Psoas muscle (tissue), 8 donors: Measurements from ENCODE around the gene PRKAG2. TPM values are rescaled to one million over a fixed set of nuclear protein-coding genes. Genes with fewer than 3 reads are reported as not detected.
"Not testable (repeated sequence)": the region's sequence is repeated elsewhere in the genome, so short reads cannot be mapped to it uniquely, and the experiment has no call there.

Experiments
- ATAC-seq, 4 donors: fragments of 200-7000 bp; cut with Tn5 transposase; one replicate each; pipeline ENCODE4 v1.9.1; 2020; ENCODE audit warnings: moderate library complexity in 3 of 4, mild to moderate bottlenecking in 2 of 4
- DNase-seq, 2 donors: peaks; one replicate each; pipeline ENCODE4 v3.0.0-alpha.2; 2020
- H3K27ac ChIP-seq: fragments of 200-600 bp; one replicate; pipeline ENCODE4 v1.8.0; 2022
- H3K27me3 ChIP-seq, 3 donors: fragments of 200-600 bp in 1 of 3; one replicate each; pipeline versions ENCODE4 v1.6.1 to v1.8.0; 2013 to 2022; ENCODE audit warnings: low read length in 2 of 3, mild to moderate bottlenecking in 2 of 3, moderate library complexity in 1 of 3; ENCODE audit not compliant: insufficient read depth in 3 of 3
- H3K36me3 ChIP-seq, 2 donors: fragments of 200-600 bp in 1 of 2; one replicate each; pipeline versions ENCODE4 v1.6.1 to v1.8.0; 2013 to 2022; ENCODE audit warnings: low read depth in 1 of 2, mild to moderate bottlenecking in 1 of 2, moderate library complexity in 1 of 2; ENCODE audit not compliant: insufficient read depth in 1 of 2
- H3K4me1 ChIP-seq: fragments of 200-600 bp; one replicate; pipeline ENCODE4 v1.8.0; 2022
- H3K4me3 ChIP-seq: fragments of 200-600 bp; one replicate; pipeline ENCODE4 v1.8.0; 2022; ENCODE audit warnings: mild to moderate bottlenecking
- H3K9me3 ChIP-seq: fragments of 200-600 bp; one replicate; pipeline ENCODE4 v1.8.0; 2022
- WGBS, 3 donors: extraction: QIAGEN DNeasy Blood & Tissue Kit; methylation state at CpG; one replicate each; pipeline versions ENCODE4 v1.1.6 to v1.1.7; 2013; 5-methylcytosine and 5-hydroxymethylcytosine counted together
- intact Hi-C, 2 donors: fragments of 100-400 bp; cut with DNase I; formaldehyde crosslinking; loops; one replicate each; pipeline versions ENCODE4 v1.11.0 to v1.14.2; 2022
- polyA plus RNA-seq, 3 donors: library from polyadenylated mRNA; stranded (reverse); fragments of 200-250 nt; gene quantifications; one replicate each; pipeline ENCODE4 v1.2.3, GENCODE V29; 2013
- total RNA-seq, 4 donors: library from RNA; stranded (reverse); fragmentation: NEBNext Ultra II Directional in 2 of 4; extraction: Animal tissue kit (Norgen Biotek cat#: 25700) in 2 of 4; gene quantifications; one replicate each; pipeline versions ENCODE4 v1.2.1 to v1.2.4, GENCODE V29; 2021 to 2023
- TF ChIP-seq, protein P1 (sequence below): fragments of 200-600 bp; IDR thresholded peaks from one replicate; pipeline ENCODE4 v1.8.0; 2022; ENCODE audit warnings: antibody characterized with exemption
- donor health status: healthy with polysubstance abuse.
- donor health status: DM: no; HTN: no; CAD: no; lungs with moderate emphysema.
- donor health status: Bipolar disorder and iron deficiency.
- donor health status: healthy.
- donor health status: DM: yes; HTN: yes; CAD: no.
- donor health status: DM: no; HTN: no; CAD: no.
- donor health status: DM: no; HTN: no; CAD: no.
- donor health status: DM: yes; HTN: yes; CAD: no.

PRKAG2 gene
- total and polyA plus RNA-seq, 7 donors = 9.3 to 143 (median 19.8) TPM

DNA sequence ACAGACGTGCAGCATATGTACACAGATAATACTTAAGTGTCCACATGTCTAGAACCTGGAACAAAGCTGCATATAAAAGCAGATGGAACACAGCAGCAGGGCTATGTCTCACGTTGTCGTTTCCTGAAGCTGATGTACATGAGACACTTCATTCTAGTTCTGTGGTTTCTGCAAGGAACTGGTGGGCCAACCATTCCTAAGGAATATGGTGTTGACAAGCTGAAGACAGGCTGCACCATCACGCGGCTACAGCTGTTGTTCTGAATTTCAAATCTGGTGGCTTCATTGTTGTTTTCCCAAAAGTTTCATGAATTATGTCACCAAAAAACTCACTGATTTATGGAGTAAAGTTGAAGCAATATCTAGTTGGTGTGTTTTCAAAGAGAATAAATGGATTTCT is 33.7 kb downstream of the PRKAG2 start:
- Histone ChIP-seq H3K9me3 (no peaks in the 10 kb centered on the region), H3K36me3 (no peaks in the 10 kb centered on the region), H3K27ac (no peak overlapping the region), H3K4me3 (no peak overlapping the region), H3K27me3 (no peaks in the 10 kb centered on the region), H3K4me1 (no peaks in the 10 kb centered on the region)
- no peak for DNase-seq
- WGBS, 3 donors = 66 to 80% (median 75%) methylated on average over 5 of the region's 5 CpGs
- no peak for ATAC-seq
- TF ChIP-seq, protein P1, sequence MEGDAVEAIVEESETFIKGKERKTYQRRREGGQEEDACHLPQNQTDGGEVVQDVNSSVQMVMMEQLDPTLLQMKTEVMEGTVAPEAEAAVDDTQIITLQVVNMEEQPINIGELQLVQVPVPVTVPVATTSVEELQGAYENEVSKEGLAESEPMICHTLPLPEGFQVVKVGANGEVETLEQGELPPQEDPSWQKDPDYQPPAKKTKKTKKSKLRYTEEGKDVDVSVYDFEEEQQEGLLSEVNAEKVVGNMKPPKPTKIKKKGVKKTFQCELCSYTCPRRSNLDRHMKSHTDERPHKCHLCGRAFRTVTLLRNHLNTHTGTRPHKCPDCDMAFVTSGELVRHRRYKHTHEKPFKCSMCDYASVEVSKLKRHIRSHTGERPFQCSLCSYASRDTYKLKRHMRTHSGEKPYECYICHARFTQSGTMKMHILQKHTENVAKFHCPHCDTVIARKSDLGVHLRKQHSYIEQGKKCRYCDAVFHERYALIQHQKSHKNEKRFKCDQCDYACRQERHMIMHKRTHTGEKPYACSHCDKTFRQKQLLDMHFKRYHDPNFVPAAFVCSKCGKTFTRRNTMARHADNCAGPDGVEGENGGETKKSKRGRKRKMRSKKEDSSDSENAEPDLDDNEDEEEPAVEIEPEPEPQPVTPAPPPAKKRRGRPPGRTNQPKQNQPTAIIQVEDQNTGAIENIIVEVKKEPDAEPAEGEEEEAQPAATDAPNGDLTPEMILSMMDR = no peak
- intact Hi-C loops = no loop called here

DNA sequence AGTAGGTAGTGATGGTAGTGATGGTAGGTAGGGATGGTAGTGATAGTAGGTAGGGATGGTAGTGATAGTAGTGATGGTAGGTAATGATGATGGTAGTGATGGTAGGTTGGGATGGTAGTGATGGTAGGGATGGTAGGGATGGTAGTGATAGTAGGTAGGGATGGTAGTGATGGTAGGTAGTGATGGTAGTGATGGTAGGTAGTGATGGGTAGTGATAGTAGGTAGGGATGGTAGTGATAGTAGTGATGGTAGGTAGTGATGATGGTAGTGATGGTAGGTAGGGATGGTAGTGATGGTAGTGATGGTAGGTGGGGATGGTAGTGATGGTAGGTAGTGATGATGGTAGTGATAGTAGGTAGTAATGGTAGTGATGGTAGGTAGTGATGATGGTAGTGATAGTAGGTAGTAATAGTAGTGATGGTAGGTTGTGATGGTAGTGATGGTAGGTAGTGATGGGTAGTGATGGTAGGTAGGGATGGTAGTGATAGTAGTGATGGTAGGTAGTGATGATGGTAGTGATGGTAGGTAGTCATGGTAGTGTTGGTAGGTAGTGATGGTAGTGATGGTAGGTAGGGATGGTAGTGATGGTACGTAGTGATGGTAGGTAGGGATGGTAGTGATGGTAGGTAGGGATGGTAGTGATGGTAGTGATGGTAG is 35.4 kb downstream of the PRKAG2 start:
- H3K4me3 ChIP-seq, H3K27me3 ChIP-seq, ATAC-seq, DNase-seq, intact Hi-C loops, H3K4me1 ChIP-seq, H3K36me3 ChIP-seq, H3K9me3 ChIP-seq, H3K27ac ChIP-seq: not testable (repeated sequence)
- 98 to 100% (median 100%) methylated on average over 1 of the region's 1 CpG for WGBS, 3 donors

DNA sequence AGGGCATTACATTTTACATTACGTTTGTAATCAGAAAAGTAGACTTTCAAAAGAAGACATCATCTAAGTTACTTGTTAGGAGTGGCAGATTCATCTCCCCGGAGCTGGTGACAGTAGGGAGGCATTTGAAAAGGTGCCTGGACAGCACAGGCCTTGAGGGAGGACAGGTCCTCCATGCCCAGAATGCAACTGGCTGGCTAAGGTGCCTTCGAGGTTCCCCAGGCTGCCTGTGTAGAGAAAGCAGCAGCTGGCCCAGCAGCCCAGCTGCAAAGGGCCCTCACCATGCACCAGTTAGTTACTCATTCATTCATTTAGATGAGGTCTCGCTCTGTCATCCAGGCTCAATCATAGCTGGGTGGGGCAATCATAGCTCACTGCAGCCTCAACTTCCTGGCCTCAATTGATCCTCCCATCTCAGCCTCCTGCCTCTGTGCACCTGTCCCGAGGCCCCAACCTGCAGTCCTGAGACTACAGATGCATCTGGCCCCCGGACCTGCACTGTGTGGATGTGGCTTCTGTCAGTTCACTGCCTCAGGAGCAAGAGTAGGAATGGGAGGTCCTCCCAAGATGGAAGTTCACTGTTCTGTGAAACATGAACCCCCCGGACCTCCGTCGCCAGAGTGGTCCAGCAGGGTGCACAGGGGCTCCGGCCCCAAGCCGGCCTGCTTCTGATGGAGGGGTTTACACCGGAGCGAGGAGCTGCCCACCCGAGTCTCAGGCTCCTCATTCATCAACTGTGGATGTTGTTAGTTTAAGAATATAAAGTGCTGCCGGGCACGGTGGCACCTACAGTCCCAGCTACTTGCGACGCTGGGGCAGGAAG is 36.6 kb downstream of the PRKAG2 start:
- no peaks in the 10 kb centered on the region for H3K9me3 ChIP-seq
- H3K27ac ChIP-seq = no peak overlapping the region
- no peak overlapping the region for H3K4me3 ChIP-seq
- TF ChIP-seq, protein P1 = no peak
- ATAC-seq (no peak), DNase-seq (peak in 1 of 2 donors; percentile 43)
- intact Hi-C loops = no loop called here
- no peaks in the 10 kb centered on the region for H3K36me3 ChIP-seq
- H3K4me1 ChIP-seq = no peaks in the 10 kb centered on the region
- WGBS, 3 donors = 89 to 92% (median 92%) methylated on average over 18 of the region's 18 CpGs
- H3K27me3 ChIP-seq = peaks cover 0 to 2% (median 0%) of the 10 kb centered on the region in 3 donors

DNA sequence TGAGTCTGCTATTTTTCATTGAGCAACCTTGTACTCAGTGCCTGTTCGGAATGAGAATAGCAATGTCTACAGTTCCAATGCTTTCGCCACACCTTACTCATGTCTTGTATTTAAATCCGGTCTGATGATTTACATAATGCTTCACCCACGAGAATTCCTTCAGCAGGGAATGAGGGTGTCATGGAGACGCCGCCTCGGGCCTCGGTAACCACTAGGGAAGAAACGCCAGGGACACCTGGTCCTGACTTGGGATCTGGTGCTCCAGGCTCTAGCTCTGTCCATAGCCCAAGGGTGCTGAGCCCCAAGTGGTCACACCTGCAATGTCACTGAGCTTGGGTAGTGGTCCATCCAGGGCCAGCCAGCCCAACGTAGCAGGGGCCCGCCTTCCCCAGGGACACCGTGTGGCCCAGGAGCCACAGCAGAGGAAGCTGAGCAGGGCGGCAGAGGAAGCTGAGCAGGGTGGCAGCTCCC is 37.4 kb downstream of the PRKAG2 start:
- WGBS, 3 donors = 79 to 86% (median 86%) methylated on average over 13 of the region's 13 CpGs
- Histone ChIP-seq H3K27ac (no peak overlapping the region), H3K4me3 (no peak overlapping the region), H3K9me3 (no peaks in the 10 kb centered on the region), H3K36me3 (no peaks in the 10 kb centered on the region), H3K27me3 (peaks cover 0 to 2% (median 0%) of the 10 kb centered on the region in 3 donors), H3K4me1 (no peaks in the 10 kb centered on the region)
- ATAC-seq = no peak
- TF ChIP-seq, protein P1 = no peak
- DNase-seq = peak in 1 of 2 donors; percentile 44
- intact Hi-C loops = no loop called here

DNA sequence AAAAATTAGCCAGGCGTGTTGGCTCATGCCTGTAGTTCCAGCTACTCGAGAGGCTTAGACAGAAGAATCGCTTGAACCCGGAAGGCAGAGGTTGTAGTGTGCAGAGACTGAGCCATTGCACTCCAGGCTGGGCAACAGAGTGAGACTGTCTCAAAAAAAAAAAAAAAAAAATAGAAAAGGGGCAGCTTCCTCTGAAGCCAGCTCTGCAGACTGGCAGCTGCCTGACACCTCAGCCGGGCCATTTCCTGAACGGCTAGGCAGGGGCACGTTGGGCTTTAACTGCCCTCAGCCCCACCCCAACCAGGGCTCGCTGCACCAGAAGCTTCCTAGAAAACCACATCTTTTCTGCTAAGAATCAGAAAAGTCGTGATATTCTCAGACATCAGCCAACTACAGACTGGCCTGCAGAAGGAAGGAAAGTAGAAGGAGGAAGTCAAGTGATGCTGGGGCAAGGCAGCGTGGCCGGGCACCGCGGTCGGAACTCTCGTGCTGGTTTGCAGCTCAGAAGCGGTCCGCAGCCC is 38.0 kb downstream of the PRKAG2 start:
- Histone ChIP-seq H3K4me3 (no peak overlapping the region), H3K4me1 (no peaks in the 10 kb centered on the region), H3K36me3 (no peaks in the 10 kb centered on the region), H3K9me3 (no peaks in the 10 kb centered on the region), H3K27ac (no peak overlapping the region), H3K27me3 (peaks cover 0 to 2% (median 0%) of the 10 kb centered on the region in 3 donors)
- TF ChIP-seq, protein P1 = no peak
- WGBS, 3 donors = 69 to 74% (median 70%) methylated on average over 17 of the region's 17 CpGs
- ATAC-seq = peak in 1 of 4 donors; percentile 40
- peak in 1 of 2 donors; percentile 68 for DNase-seq
- intact Hi-C loops = no loop called here
